ENCODE results near the gene CDH26. TPM values are rescaled to one million over a fixed set of nuclear protein-coding genes. Genes with fewer than 3 reads are reported as not detected.

CDH26 gene
- total RNA-seq, 4 donors from 2014 or later, result 2.5 to 10.3 (median 4.0) TPM

DNA sequence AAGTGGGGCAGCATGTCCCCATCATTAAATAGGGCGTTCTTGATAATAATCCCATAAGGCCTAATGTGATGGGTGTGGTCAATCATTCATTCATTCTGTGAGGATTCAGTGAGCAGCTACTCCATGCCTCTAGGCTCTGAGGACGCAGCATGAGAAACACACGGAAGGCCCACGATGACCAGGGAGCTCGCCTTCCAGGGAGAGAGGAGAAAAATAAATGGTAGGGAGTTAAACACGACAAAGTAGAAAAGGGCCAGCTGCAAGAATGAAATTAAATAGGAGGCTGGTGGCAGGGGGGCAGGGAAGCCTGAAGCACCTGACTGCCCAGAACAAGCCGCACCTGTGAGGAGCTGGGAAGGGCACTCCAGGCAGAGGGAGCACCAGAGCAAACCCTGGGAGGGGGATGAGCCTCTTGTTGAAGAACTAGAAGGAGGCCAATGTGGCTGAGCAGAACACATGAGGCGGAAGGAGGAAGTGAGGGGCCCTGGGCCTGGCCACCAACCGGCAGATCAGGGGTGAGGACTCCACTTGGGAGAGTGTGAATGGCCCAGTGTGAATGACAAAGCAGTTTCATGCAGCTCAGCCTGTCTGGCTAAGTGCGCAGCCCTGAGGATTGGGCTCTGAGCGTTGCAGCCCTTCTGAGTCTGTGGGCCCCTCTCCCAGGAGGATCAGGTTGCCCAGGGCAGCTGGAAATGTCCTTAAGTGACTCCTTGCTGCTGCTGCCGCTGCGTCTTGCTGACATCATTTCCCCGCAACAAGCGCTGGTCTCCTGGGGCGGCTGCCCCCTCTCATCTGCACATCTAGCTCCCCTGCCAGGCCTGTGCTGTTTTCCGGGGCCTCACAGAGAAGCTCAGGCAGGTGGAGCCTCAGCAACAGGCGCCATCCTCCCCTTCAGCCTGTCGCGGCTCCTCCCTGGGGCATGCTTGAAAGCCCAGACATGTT, 99.9 kb downstream of the CDH26 start:
- Histone ChIP-seq H3K27me3 (peaks cover 0 to 30% (median 0%) of the 10 kb centered on the region in 4 donors), H3K27ac (peak overlapping the region in 2 of 4 donors; percentile 22 to 59), H3K9me3 (no peaks in the 10 kb centered on the region), H3K4me3 (no peak overlapping the region), H3K4me1 (peaks cover 3 to 36% (median 7%) of the 10 kb centered on the region in 3 donors), H3K36me3 (no peaks in the 10 kb centered on the region)
- DNase-seq, result no peak
- TF ChIP-seq, protein P1, sequence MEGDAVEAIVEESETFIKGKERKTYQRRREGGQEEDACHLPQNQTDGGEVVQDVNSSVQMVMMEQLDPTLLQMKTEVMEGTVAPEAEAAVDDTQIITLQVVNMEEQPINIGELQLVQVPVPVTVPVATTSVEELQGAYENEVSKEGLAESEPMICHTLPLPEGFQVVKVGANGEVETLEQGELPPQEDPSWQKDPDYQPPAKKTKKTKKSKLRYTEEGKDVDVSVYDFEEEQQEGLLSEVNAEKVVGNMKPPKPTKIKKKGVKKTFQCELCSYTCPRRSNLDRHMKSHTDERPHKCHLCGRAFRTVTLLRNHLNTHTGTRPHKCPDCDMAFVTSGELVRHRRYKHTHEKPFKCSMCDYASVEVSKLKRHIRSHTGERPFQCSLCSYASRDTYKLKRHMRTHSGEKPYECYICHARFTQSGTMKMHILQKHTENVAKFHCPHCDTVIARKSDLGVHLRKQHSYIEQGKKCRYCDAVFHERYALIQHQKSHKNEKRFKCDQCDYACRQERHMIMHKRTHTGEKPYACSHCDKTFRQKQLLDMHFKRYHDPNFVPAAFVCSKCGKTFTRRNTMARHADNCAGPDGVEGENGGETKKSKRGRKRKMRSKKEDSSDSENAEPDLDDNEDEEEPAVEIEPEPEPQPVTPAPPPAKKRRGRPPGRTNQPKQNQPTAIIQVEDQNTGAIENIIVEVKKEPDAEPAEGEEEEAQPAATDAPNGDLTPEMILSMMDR (IDR thresholded peaks at IDR 0.05), result no peak
- no peak for TF ChIP-seq POLR2A (IDR thresholded peaks at IDR 0.05)
- intact Hi-C loops (cut with DNase I), result no loop called here
- WGBS, 2 donors, result 57 to 59% methylated on average over 10 to 17 of the region's 20 CpGs

DNA sequence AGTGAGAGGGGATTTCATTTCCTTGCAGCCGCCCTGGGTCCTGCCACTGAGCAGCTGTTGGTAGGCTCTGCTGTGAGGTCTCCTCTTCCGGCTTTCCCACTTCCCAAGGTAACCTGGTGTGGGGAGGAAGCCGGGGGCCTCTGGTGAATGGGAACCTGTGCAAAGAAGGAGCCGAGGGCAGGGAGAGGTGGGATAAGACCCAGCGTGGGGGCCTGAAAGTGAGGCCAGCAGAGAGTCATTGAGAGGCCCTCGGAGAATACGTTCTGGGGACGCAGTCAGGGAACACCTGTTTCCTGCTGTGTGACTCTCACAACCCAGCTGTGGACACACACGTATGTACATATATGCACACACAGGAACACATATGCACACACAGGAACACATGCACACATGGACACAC, 100.7 kb downstream of the CDH26 start:
- no peak for DNase-seq
- H3K27ac ChIP-seq, result peak overlapping the region in 2 of 4 donors; percentile 22 to 59
- H3K27me3 ChIP-seq, result peaks cover 0 to 22% (median 0%) of the 10 kb centered on the region in 4 donors
- no peak overlapping the region for H3K4me3 ChIP-seq
- H3K36me3 ChIP-seq, result no peaks in the 10 kb centered on the region
- whole genome bisulfite sequencing, 2 donors, result 77 to 84% methylated on average over 7 of the region's 9 CpGs
- no peaks in the 10 kb centered on the region for H3K9me3 ChIP-seq
- H3K4me1 ChIP-seq, result peaks cover 3 to 43% (median 7%) of the 10 kb centered on the region in 3 donors
- TF ChIP-seq POLR2A (IDR thresholded peaks at IDR 0.05), result no peak
- TF ChIP-seq, protein P1 (IDR thresholded peaks at IDR 0.05), result no peak
- intact Hi-C loops (cut with DNase I), result no loop called here

DNA sequence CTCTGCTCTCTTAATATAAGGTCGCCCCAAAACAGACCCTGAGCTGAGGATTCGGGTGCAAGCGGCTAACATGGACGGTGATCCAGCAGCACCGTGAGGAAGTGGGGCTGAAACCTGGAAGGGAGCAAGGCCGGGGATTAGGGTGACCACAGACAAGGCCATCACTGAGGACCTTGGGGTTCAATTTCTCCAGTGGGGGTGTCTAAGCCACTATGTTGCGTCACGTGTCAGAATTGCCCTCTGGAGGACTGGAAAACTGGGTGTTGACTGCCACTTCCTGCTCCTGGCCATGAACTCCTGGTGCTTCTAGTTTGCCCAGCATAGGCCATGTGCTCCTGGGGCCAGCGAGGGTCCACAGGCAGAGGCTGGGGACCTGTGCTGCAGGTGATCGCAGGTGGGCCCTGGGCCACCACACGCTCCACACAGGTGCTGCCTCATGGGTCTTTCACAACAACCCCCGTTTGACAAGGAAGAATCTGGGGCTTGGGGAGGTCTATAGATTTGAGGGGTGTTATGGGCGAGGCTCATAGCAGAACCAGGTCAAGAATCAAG, 101.9 kb downstream of the CDH26 start:
- H3K4me3 ChIP-seq, result no peak overlapping the region
- H3K4me1 ChIP-seq, result peaks cover 3 to 43% (median 7%) of the 10 kb centered on the region in 3 donors
- no peaks in the 10 kb centered on the region for H3K9me3 ChIP-seq
- WGBS, 2 donors, result 84 to 91% methylated on average over 8 to 12 of the region's 13 CpGs
- H3K27me3 ChIP-seq, result peaks cover 0 to 13% (median 0%) of the 10 kb centered on the region in 4 donors
- H3K27ac ChIP-seq, result no peak overlapping the region
- TF ChIP-seq POLR2A (IDR thresholded peaks at IDR 0.05), result no peak
- TF ChIP-seq, protein P1 (IDR thresholded peaks at IDR 0.05), result no peak
- DNase-seq, result no peak
- intact Hi-C loops (cut with DNase I), result no loop called here
- no peaks in the 10 kb centered on the region for H3K36me3 ChIP-seq

DNA sequence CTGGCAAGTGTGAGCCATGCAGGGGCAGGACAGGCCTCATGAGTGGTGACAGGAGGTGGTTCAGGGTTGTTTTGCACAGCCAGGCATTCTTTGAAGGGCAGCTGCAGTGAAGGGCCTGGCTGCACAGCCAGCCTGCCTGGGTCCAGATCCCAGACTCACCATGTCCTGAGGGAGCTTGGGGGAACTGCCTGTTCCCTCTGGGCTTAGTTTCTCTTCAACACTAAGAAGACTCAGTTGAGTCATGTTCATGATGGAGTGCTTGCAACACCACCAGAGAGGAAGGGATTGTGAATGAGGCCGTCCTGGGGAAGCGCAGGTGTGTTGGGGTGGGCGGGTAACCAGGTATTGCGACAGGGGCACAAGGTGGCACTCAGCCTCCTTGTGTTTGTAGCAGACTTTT, 102.4 kb downstream of the CDH26 start:
- DNase-seq, result no peak
- H3K9me3 ChIP-seq, result no peaks in the 10 kb centered on the region
- intact Hi-C loops (cut with DNase I), result no loop called here
- peaks cover 3 to 43% (median 7%) of the 10 kb centered on the region in 3 donors for H3K4me1 ChIP-seq
- H3K36me3 ChIP-seq, result no peaks in the 10 kb centered on the region
- H3K27me3 ChIP-seq, result peaks cover 0 to 8% (median 0%) of the 10 kb centered on the region in 4 donors
- TF ChIP-seq, protein P1 (IDR thresholded peaks at IDR 0.05), result no peak
- no peak for TF ChIP-seq POLR2A (IDR thresholded peaks at IDR 0.05)
- H3K4me3 ChIP-seq, result no peak overlapping the region
- H3K27ac ChIP-seq, result no peak overlapping the region
- 30 to 50% methylated on average over 2 to 3 of the region's 4 CpGs for WGBS, 2 donors

All from esophagus squamous epithelium (tissue), 5 donors.